ENCODE data around the gene SPIRE2. TPM values are rescaled to one million over a fixed set of nuclear protein-coding genes. Genes with fewer than 3 reads are reported as not detected.

The SPIRE2 gene
- total and polyA plus RNA-seq, 2 of the 13 experiments (the other 11 are each of a cell fraction or from before 2014, with no cell fraction given): 13.3 to 37.5 TPM

GRCh38 chr16:89842471-89843408, 14.5 kb downstream of the SPIRE2 start (continued):
- TF ChIP-seq SSRP1 (CRISPR knock-in tag; IDR thresholded peaks at IDR 0.05) (peak; percentile 60; the same call in 1 of the 2 replicates), GMEB2 (CRISPR knock-in tag; IDR thresholded peaks at IDR 0.05; ENCODE audit: low read depth) (no peak), ZNF768 (CRISPR knock-in tag; IDR thresholded peaks at IDR 0.05) (peak; percentile 13; the same call in 1 of the 2 replicates), NFYC (CRISPR knock-in tag; IDR thresholded peaks at IDR 0.05) (peak; percentile 59; the same call in 1 of the 2 replicates), IKZF4 (CRISPR knock-in tag; IDR thresholded peaks at IDR 0.05; ENCODE audit: borderline replicate concordance, low read depth, not compliant biosample characterization) (no peak), SYNCRIP (IDR thresholded peaks at IDR 0.05; ENCODE audit: insufficient read depth, low read depth, low read length) (no peak), MAFG (CRISPR knock-in tag; IDR thresholded peaks at IDR 0.05) (no peak), EED (CRISPR knock-in tag; IDR thresholded peaks at IDR 0.05) (peak; percentile 55; the same call in 1 of the 2 replicates), HBP1 (CRISPR knock-in tag; IDR thresholded peaks at IDR 0.05; ENCODE audit: low read depth) (no peak), ZNF605 (CRISPR knock-in tag; IDR thresholded peaks at IDR 0.05) (peak; percentile 50; the same call in 1 of the 2 replicates), KLF6 (CRISPR knock-in tag; IDR thresholded peaks at IDR 0.05) (no peak), AKNA (CRISPR knock-in tag; IDR thresholded peaks at IDR 0.05; ENCODE audit: borderline replicate concordance) (no peak), HOXA5 (CRISPR knock-in tag; IDR thresholded peaks at IDR 0.05) (0 out of 2 replicates have a peak, but pooled peaks have one; percentile 14), STAT6 (CRISPR knock-in tag; IDR thresholded peaks at IDR 0.05; ENCODE audit: borderline replicate concordance) (0 out of 2 replicates have a peak, but pooled peaks have one; percentile 17), ETV6 (CRISPR knock-in tag; conservative IDR thresholded peaks at IDR 0.05) (no peak), SNAPC2 (CRISPR knock-in tag; IDR thresholded peaks at IDR 0.05) (no peak), ZNF841 (CRISPR knock-in tag; IDR thresholded peaks at IDR 0.05; ENCODE audit: borderline replicate concordance) (no peak), ZNF264 (CRISPR knock-in tag; IDR thresholded peaks at IDR 0.05) (no peak), TCF7 (IDR thresholded peaks at IDR 0.05; ENCODE audit: low read depth) (no peak)

Measured in HepG2 (cell line).